Measurements from ENCODE around the gene ZNF804B.

ZNF804B gene

GRCh38 chr7:89377219-89377618, 617.7 kb downstream of the ZNF804B start:
- intact Hi-C loops (cut with micrococcal nuclease) = no loop called here
- H3K27ac Mint-ChIP-seq = no peak overlapping the region
- H3K4me1 Mint-ChIP-seq (ENCODE audit: low read depth) = no peaks in the 10 kb centered on the region
- no peaks in the 10 kb centered on the region for H3K27me3 Mint-ChIP-seq
- H3K9me3 Mint-ChIP-seq = no peaks in the 10 kb centered on the region
- H3K36me3 Mint-ChIP-seq (ENCODE audit: low read depth) = no peaks in the 10 kb centered on the region
- no peak overlapping the region for H3K4me3 Mint-ChIP-seq

GRCh38 chr7:89385411-89385810, 625.9 kb downstream of the ZNF804B start:
- intact Hi-C loops (cut with micrococcal nuclease) = no loop called here
- Mint-ChIP-seq H3K27me3 (no peaks in the 10 kb centered on the region), H3K27ac (no peak overlapping the region), H3K4me3 (no peak overlapping the region), H3K9me3 (peaks cover under 1% of the 10 kb centered on the region), H3K36me3 (ENCODE audit: low read depth) (no peaks in the 10 kb centered on the region), H3K4me1 (ENCODE audit: low read depth) (no peaks in the 10 kb centered on the region)
